Uterus (tissue), 4 donors: Measurements from ENCODE around the gene CELSR1. TPM values are rescaled to one million over a fixed set of nuclear protein-coding genes. Genes with fewer than 3 reads are reported as not detected.

Source experiments
- DNase-seq, 2 donors: peaks; one replicate each; pipeline ENCODE4 v3.0.0-alpha.2; 2019 to 2020
- H3K27ac ChIP-seq, 2 donors: fragments of 200-600 bp; sonication (generic); 1 replicate in 1 of 2; 2 replicates in 1 of 2; pipeline ENCODE4 v1.5.1; 2016 to 2018
- H3K27me3 ChIP-seq, 2 donors: fragments of 200-600 bp; sonication (generic); one replicate each; pipeline ENCODE4 v1.5.1; 2018 to 2019; ENCODE audit warnings: control low read depth in 1 of 2
- H3K36me3 ChIP-seq, 2 donors: fragments of 200-600 bp; sonication (generic); one replicate each; pipeline ENCODE4 v1.5.1; 2019; ENCODE audit warnings: control low read depth in 1 of 2
- H3K4me1 ChIP-seq, 2 donors: fragments of 200-600 bp; sonication (generic); one replicate each; pipeline ENCODE4 v1.5.1; 2018 to 2019; ENCODE audit warnings: control low read depth in 1 of 2
- H3K4me3 ChIP-seq, 2 donors: fragments of 200-600 bp; sonication (generic); 1 replicate in 1 of 2; 2 replicates in 1 of 2; pipeline ENCODE4 v1.5.1; 2018 to 2019; ENCODE audit warnings: mild to moderate bottlenecking in 1 of 2
- H3K9me3 ChIP-seq, 2 donors: fragments of 200-600 bp; sonication (generic); one replicate each; pipeline ENCODE4 v1.5.1; 2019; ENCODE audit warnings: control low read depth in 1 of 2
- POLR2A ChIP-seq, 2 donors: fragments of 450-650 bp; IDR thresholded peaks; one replicate each; pipeline ENCODE4 v1.6.1; 2016; ENCODE audit warnings: antibody characterized with exemption in 2 of 2, mild to moderate bottlenecking in 1 of 2, moderate library complexity in 1 of 2
- intact Hi-C: fragments of 100-400 bp; cut with DNase I; formaldehyde crosslinking; loops from one replicate; pipeline ENCODE4 v1.15.1; 2023; ENCODE audit warnings: low total_unique reads
- total RNA-seq, 4 donors: library from RNA; depleted of rRNA in 3 of 4; stranded (reverse); fragments of >200 nt in 3 of 4; gene quantifications; one replicate each; pipeline versions ENCODE4 v1.1.0 to v1.2.4, GENCODE V29; 2014 to 2023
- TF ChIP-seq, protein P1 (sequence below), 4 experiments: fragments of 200-600 bp in 2 of 4; fragments of 450-650 bp in 2 of 4; sonication (generic) in 2 of 4; IDR thresholded peaks; one replicate each; pipeline ENCODE4 v1.5.1; 2016 to 2019; ENCODE audit warnings: antibody characterized with exemption in 4 of 4, mild to moderate bottlenecking in 2 of 4, moderate library complexity in 1 of 4
- donor health status: DM: yes; HTN: yes; CAD: no.

CELSR1 gene
- total RNA-seq, 4 donors from 2014 or later, result 1.5 to 15.8 (median 8.4) TPM

DNA sequence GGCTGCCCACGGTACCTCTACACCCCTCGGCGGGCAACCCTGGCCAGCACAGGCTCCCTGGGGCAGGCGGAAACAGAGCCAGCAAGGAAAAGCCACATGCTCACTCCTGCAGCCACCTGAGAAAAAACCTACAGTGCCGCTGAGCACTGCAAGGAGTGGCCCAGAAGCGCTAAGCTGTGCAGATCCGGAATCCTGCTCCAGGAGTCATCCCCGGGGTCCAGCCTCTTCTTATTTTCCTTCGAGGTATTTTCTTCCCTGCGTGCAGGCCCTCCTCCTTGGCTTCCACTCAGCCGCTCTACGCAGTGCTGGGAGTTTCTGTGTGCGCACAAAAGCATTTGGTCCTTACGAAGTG lies 120.9 kb downstream of the CELSR1 start:
- TF ChIP-seq POLR2A (IDR thresholded peaks at IDR 0.05), result no peak
- TF ChIP-seq, protein P1, sequence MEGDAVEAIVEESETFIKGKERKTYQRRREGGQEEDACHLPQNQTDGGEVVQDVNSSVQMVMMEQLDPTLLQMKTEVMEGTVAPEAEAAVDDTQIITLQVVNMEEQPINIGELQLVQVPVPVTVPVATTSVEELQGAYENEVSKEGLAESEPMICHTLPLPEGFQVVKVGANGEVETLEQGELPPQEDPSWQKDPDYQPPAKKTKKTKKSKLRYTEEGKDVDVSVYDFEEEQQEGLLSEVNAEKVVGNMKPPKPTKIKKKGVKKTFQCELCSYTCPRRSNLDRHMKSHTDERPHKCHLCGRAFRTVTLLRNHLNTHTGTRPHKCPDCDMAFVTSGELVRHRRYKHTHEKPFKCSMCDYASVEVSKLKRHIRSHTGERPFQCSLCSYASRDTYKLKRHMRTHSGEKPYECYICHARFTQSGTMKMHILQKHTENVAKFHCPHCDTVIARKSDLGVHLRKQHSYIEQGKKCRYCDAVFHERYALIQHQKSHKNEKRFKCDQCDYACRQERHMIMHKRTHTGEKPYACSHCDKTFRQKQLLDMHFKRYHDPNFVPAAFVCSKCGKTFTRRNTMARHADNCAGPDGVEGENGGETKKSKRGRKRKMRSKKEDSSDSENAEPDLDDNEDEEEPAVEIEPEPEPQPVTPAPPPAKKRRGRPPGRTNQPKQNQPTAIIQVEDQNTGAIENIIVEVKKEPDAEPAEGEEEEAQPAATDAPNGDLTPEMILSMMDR (IDR thresholded peaks at IDR 0.05), result no peak
- H3K9me3 ChIP-seq, result no peaks in the 10 kb centered on the region
- no peaks in the 10 kb centered on the region for H3K4me1 ChIP-seq
- H3K27me3 ChIP-seq, result no peaks in the 10 kb centered on the region
- no peaks in the 10 kb centered on the region for H3K36me3 ChIP-seq
- H3K4me3 ChIP-seq, result no peak overlapping the region
- H3K27ac ChIP-seq, result no peak overlapping the region
- intact Hi-C loops, result no loop called here
- DNase-seq, result no peak

DNA sequence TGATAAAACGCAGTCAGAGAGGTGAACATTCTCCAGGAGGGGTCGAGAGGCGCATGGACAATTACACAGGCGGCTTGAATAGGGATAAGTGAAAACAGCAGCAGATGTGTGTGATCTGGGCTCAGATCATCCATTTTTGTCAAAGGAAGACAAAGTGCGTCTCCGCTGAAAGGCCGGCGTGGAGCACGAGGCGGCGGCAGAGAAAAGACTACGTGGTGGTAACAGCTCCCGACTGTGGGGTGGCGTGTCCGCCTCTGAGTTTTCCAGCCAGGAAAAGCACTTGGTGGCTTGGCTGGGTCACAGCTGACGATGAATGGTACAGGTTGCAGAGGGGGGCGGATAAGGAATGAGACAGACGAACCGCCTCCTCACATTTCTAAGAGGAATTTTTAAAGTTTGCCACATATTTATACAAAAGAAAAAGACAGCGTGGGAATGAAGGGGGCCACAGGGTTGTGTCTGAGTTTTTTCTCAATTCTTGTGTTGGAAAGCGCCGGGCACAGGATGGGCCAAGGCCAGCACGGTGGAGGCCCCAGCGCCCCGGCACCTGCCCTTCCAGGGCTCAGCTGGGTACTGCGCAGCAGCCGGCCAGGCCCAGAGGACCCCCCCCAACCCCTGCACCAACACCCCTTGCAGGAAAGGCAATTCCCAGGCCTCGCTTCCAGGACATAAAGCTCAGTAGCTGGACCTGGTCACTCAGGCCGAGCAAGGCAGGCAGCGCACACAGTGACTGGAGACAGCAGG lies 121.5 kb downstream of the CELSR1 start:
- Histone ChIP-seq H3K4me1 (no peaks in the 10 kb centered on the region), H3K4me3 (no peak overlapping the region), H3K27ac (no peak overlapping the region), H3K9me3 (no peaks in the 10 kb centered on the region), H3K27me3 (no peaks in the 10 kb centered on the region), H3K36me3 (no peaks in the 10 kb centered on the region)
- TF ChIP-seq, protein P1 (IDR thresholded peaks at IDR 0.05), result no peak
- TF ChIP-seq POLR2A (IDR thresholded peaks at IDR 0.05), result no peak
- no peak for DNase-seq
- intact Hi-C loops, result no loop called here

DNA sequence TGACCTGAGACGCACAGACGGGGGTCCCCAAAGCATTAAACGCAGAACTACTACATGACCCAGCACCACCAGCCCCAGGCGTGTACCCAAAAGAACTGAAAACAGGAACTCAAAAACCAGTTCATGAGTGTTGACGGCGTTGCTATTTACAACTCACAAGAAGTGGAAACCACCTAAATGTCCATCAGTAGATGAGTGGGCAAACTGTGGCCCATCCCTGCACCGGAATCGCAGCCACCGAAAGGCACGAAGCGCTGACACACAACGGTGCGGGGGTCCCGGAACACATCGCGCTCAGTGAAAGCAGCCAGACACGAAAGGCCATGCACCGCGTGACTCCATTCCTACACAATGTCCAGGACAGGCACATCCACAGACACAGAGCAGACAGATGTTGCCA lies 122.7 kb downstream of the CELSR1 start:
- no peaks in the 10 kb centered on the region for H3K27me3 ChIP-seq
- no peaks in the 10 kb centered on the region for H3K9me3 ChIP-seq
- no peak overlapping the region for H3K4me3 ChIP-seq
- TF ChIP-seq POLR2A (IDR thresholded peaks at IDR 0.05), result no peak
- TF ChIP-seq, protein P1 (IDR thresholded peaks at IDR 0.05), result no peak
- no peaks in the 10 kb centered on the region for H3K4me1 ChIP-seq
- no peak for DNase-seq
- H3K36me3 ChIP-seq, result no peaks in the 10 kb centered on the region
- H3K27ac ChIP-seq, result no peak overlapping the region
- intact Hi-C loops, result no loop called here

DNA sequence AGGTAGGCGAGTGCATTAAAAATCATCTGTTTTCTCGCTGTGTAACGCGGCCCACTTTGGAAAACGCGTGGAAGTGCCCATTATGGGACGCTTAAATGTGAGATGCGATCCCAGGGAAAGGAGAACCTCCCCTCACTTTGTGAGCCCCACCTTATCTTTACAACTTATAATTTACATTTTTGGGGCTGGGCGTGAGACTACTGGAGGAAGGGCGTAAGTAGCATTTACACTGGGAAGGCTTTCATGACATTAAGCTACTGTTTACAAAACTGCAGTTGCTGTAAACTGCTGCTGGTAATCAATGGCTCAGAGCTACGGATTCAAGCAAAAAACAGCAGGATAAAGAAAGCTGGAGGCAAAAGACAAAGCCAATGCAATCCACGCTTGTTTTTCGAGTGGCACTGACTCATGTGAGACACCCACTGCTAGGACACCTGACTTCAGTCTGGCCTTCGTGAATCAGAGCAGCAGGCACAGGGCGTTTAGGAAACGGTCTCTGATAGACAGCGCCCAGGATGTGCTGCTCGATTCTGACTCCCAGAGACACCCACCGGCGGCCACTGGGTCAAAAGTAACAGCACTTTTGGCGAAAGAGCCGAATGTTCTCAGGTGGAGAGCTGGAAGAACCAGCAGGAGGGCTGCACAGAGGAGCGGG lies 123.6 kb downstream of the CELSR1 start:
- no peak for DNase-seq
- H3K9me3 ChIP-seq, result no peaks in the 10 kb centered on the region
- no peaks in the 10 kb centered on the region for H3K4me1 ChIP-seq
- no peaks in the 10 kb centered on the region for H3K36me3 ChIP-seq
- TF ChIP-seq, protein P1 (IDR thresholded peaks at IDR 0.05), result no peak
- no peak for TF ChIP-seq POLR2A (IDR thresholded peaks at IDR 0.05)
- H3K27ac ChIP-seq, result no peak overlapping the region
- no peak overlapping the region for H3K4me3 ChIP-seq
- no peaks in the 10 kb centered on the region for H3K27me3 ChIP-seq
- intact Hi-C loops, result no loop called here

DNA sequence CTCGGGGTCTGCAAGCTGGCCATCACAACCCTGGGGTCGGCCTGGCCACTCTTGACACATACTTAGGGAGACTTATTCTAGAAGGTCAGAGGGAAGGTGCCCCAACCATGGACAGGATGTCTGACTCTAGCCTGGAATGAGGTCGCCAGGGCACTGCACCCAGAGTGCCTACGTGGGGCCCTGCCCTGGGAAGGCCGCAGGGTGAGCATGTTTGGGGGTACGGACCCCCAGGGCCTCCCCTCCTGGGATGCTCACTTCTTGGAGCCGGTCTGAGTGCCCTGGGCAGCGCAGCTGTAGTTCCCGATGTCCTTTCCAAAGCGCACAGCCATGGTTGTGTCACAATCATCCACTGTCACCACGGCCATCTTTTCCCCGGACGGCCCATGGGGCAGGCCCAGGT lies 126.1 kb downstream of the CELSR1 start:
- Histone ChIP-seq H3K4me3 (no peak overlapping the region), H3K27me3 (no peaks in the 10 kb centered on the region), H3K36me3 (no peaks in the 10 kb centered on the region), H3K27ac (no peak overlapping the region), H3K9me3 (no peaks in the 10 kb centered on the region), H3K4me1 (no peaks in the 10 kb centered on the region)
- TF ChIP-seq, protein P1 (IDR thresholded peaks at IDR 0.05), result no peak
- no peak for TF ChIP-seq POLR2A (IDR thresholded peaks at IDR 0.05)
- DNase-seq, result no peak
- intact Hi-C loops, result no loop called here
